GM18868 (cell line): ENCODE measurements around the gene SPRING1.
"Not testable (repeated sequence)": the region's sequence is repeated elsewhere in the genome, so short reads cannot be mapped to it uniquely, and the experiment has no call there.

Experiments used
- ATAC-seq: cut with Tn5 transposase; IDR thresholded peaks from one replicate; pipeline ENCODE4 v1.9.1; 2021; ENCODE audit warnings: mild to moderate bottlenecking, moderate library complexity; ENCODE audit not compliant: unreplicated experiment

SPRING1 gene, protein sequence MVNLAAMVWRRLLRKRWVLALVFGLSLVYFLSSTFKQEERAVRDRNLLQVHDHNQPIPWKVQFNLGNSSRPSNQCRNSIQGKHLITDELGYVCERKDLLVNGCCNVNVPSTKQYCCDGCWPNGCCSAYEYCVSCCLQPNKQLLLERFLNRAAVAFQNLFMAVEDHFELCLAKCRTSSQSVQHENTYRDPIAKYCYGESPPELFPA

DNA sequence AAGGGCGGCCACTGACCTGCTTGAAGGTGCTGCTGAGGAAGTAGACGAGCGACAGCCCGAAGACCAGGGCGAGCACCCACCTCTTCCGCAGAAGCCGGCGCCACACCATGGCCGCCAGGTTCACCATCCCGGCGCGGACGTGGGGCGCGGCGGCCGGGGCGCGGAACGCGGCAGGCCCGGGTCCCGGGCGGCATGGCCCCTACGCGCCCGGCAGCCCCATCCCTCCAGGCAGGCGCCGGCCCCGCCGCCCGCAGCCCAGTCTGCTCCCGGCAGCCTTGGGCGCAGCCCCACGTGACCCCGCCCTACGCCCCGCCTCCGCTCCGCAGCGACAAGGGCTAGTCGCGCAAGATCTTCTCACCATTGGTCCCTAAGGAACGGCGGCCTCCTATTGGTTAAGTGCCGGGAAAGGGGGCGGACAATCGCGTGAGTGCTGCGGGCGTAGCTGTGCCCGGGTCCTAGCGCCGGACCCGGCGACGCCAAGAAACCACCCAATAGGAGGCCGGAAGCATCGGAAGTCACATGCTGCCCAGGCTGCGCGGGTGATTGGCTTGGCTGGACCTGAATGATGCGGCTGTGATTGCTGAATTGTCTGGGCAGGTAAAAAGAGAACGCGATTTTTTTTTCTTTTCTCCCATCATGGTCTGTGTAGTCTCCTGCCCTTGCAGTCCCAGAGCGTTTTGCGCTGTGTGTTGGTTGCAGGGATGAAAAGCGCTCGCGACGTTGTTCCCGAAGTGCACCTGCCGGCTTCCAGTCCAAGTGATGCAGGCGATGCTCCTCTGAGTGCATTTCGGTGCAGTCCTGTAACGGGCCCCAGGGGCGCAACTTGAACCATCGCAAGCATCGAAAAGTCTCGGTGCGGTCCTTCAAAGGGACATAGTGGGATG is at the start of gene SPRING1, which contains the start of gene RNFT2:
SPRING1 (minus strand) TSS at position 296 of the 884 bp plus-strand sequence; CDS start at position 127, 169 bp downstream.
RNFT2 (plus strand) TSS at position 542 of the 884 bp plus-strand sequence. CDS start 2,183 bp downstream, outside the sequence.
- ATAC-seq: peak; percentile 97

DNA sequence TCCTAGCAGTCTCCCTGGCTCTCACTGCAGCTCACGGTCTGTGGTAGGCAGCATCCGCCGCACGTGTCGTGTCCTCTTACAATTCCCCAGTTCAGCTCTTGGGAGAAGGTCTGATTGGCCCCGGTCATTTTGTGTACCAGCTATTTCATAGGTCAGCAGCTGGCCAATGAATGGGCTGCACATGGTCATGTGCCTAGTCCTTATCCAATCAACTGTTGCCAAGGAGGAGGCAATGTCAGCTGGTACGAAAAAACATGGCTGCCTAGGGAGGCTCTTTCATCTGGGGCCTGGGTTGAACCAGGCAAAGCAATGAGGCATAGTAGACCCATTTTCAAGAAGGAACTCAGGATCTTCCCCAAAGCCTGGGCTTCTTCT is 46.4 kb upstream of the SPRING1 start:
- no peak for ATAC-seq

DNA sequence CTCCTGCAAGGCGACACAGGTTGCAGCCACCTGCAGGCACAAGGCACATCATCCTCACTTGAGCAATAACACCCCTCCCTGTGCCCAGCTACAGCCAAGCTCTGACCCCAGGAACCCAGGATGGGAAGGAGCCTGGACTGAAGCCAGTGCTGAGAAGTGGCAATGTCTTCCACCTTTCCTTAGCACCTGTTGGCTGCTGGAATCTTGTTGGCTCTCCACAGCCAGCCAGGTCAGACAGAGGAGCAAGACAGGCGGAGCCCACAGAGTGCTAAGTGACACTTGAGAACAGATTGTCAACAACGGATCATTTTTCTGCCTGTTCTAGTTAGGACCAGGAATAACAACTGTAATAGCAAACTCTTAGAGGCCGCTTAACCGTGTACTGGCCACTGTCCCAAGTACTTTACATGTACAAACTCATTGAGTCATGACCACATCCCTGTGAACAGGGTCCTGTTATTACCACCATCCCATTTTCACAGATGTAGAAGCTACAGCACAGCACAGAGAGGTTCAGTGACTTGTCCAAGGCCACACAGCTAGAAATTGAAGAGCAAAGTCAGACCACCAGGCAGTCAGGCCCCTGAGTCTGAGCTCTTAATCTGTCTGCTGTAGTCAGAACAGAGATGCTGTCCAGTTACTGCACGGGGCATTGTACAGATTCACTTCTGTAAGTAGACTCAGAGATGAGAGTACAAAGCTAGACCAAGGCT is 45.8 kb upstream of the SPRING1 start:
- ATAC-seq: no peak

DNA sequence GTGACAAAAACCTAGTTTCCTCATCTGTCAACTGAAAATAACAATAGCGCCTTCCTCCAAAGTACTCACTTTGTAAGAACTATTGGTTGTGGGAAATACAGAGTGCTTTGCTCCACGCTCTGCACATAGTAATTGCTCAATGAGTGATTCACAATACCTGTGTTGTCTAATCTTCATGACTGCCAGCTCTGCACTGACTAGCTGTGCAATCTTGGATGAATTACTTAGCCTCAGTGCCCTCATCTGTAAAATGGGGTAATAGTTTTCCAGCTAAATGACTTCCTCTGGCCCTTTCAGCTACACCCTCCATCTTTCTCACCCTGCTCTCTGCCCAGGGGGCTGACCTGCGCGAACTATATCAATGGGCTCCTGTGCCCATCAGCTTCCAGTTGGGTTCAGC is 43.1 kb upstream of the SPRING1 start:
- ATAC-seq: no peak

DNA sequence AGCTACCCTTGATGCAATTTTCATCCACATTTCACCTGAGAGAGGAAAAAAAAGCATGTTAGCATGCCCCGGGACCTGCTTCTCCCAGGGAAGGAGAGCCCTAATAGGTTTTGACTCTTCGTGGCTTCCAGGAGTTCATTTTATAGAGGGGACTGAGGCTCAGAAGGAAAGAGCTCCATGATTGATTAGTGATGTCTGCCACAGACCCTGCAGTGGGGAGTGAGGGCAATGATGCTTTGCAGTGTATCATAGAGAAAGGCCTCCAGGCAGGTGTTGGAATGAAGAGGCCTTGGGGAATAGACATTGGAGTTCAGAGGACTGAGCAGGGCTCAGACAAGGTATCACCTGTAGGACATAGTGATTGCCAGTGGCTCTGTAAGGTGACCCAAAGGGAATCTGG is 41.7 kb upstream of the SPRING1 start:
- ATAC-seq: no peak

DNA sequence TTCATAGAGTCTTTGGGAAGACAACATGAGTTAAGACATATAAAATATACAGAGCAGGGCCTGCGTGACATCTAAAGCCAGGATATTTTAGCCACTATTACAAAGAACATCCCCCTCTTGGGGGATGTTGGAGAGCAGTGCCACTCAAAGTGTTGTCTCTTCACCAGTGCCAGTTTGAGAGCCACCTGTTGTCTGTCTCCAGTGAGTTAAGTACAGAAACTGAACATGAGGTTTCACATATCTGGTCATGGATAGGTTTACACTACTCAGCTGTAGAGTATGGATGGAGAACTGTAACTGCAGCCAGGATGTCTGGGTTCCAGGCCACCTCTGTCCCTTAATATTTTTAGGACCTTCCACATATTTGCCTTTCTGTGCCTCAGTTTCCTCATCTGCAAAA is 39.4 kb upstream of the SPRING1 start:
- ATAC-seq: no peak

DNA sequence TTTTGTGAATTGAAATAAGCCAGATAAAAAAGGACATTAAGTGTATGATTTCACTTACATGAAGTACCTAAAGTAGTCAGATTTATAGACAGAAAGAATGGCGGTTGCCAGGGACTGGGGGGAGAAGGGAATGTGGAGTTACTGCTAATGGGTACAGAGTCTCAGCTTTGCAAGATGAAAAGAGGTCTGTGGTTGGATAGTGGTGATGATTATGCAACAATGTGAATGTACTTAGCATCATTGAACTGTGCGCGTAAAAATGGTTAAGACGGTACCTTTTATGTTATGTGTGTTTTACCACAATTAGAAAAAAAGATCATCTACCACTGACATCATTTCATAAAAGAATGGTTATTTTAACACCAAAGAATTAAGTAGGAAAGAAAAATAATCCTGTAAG is 36.2 kb upstream of the SPRING1 start:
- no peak for ATAC-seq

DNA sequence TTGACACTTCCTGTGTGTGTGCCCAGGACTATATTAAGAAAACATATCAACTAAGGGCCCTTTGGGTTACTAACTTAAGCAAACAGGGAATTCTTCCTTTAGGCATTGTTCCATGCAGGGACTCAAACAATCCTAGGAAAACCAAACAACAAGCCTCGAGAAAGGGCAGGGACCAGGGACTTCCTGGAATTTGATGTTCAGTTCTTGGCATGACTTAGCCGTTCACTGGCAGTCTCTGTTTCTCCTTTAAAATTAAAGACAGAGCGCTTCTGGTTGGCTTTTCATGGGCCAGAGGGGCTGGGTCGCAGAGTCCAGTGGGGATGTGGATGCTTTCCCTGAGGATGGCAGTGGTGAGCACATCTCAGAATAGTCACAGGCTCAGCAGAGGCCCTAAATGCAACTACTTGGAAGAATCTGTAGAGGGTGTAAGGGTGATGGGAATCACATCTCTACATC is 35.4 kb upstream of the SPRING1 start:
- no peak for ATAC-seq

DNA sequence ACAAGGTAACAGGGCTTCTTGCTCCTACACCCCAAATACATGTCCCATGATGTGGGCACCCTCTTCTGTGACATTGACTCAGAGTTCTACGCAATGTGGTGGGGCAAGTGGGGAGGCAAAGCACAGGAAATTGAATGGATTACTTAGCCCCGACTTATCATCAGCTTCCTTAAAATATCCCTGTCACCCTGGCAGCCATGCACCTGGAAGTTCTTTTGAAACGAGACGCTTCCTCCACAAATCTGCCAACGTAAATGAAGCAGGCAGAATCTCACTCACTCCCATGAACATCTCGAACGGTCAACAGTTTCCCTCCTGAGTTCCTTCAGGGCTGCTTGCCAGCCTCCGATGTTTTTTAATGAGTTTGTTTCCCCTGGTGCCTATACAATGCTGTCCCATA is 33.8 kb upstream of the SPRING1 start:
- ATAC-seq: no peak

DNA sequence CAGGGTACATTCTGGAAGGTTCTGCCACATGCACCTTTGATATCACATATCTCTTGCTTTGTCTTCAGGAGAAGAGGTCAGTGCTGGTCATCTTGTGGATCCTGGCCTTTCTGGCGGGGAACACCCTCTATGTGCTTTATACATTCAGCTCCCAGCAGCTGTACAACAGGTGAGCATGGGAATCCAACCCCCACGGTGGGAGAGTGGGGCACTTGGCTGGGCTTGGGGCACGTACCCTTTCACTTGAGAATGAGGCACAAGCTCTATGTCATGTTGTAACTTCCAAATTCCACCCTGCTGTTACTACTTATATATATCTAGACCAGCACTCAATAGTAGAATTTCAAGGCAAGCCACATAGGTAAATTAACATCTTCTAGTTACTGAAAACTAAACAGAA is 28.9 kb upstream of the SPRING1 start:
- ATAC-seq: no peak

DNA sequence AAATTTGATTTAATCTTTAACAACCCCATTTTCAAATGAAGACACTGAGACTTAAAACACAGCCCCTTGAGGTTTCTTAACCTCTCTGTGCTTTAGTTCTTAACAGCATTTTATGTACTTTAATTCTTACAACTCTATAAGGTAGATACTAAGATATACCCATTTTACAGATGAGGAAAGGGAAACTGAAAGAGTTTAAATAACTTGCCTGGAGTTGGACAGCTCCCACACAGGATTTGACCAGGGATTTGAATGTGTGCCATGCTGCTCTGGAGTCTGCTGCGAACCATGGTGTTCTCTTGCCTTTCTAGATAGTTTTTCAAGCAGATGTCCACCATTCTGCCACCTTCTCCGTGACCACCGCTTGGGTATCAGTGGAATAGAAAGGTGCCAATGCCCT is 28.4 kb upstream of the SPRING1 start:
- no peak for ATAC-seq

DNA sequence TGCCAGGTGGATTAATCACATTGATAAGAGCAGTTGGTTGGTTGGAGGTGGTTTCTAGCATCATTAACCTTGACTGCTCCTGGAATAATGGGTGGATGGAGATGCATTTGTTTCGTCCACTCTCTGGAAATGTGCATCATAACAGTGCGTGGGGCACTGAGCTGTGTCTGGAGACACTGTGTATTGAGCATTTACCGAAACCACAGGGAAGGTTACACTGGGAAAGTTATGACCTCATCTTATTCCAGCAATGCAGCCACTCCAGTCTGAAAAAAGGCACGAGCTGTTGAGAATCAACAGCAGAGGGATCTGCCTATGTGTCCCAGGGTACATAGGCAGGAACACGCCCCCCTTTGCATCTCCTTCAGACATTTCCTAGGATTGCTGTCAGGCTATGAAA is 27.4 kb upstream of the SPRING1 start:
- no peak for ATAC-seq

DNA sequence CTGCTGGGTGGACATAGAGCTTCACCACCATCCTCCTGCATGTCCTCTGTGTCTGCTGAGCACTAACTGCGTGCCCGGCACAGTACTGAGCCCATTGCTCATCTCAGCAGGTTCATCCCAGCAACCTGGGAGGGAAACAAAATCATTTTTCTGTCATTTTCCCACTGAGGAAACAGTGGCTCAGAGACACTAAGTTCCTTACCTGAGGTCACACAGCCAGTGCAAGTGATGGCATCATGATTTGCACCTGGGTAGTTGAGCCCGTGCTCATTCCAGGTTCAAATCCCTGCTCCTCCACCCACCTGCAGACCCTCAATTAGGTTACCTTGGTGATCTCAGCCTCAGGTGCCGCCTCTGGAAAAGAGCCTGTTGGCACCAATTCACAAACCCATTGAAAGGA is 23.6 kb upstream of the SPRING1 start:
- ATAC-seq: no peak

DNA sequence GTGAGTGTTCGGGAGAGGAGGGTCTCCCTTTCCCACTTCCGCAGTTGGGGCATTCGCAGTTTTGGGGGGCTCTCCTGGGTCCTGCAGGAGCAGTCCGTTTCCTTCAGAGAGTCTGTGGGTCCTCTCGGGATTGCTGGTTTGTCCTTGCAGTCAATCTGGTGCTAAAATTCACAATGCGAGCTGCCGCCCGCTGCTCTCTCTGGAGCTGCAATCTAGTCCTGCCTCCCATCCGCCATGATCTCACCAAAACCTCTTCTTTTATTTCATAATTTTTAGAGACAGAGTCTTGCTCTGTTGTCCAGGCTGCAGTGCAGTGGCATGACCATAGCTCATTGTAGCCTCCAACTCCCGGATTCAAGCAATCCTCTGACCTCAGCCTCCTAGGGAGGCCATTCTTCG is 22.8 kb upstream of the SPRING1 start:
- no peak for ATAC-seq

DNA sequence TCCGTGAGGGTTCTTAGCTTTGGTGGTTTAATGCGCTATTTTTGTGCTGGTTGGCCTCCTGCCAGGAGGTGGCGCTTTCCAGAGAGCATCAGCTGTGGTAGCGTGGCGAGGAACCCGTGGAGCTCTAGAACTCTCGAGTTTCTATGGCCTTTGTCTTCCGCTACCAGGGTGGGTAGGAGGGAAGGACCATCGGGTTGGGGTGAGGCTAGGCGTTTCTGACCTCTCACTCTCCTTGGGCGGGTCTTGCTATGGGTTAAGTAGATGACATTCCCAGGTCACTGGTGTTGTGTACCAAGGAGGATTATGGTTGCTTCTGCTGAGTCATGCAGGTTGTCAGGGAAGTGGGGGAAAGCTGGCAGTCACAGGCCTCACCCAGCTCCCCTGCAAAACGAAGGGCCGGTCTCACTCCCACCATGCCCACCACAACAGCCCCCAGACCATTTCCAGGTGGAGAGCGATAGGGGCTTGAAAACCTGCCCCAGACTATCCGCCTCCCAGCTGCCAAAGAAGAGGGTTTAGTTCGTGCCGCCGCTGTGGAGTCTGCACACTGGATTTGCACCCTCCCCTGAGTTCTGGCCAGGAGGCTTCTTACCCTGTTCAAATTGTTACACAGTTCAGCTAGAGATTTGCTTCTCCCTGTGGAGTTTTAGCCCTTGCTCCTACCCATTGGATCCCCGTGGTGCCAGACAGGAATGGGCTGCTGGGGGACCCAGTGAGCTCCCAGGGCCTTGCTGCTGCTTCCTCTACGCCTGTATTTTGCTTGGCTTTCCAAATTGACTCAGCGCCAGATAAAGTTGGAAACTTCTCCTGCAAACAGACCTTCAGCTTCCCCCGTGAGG is 22.1 kb upstream of the SPRING1 start:
- ATAC-seq: no peak

DNA sequence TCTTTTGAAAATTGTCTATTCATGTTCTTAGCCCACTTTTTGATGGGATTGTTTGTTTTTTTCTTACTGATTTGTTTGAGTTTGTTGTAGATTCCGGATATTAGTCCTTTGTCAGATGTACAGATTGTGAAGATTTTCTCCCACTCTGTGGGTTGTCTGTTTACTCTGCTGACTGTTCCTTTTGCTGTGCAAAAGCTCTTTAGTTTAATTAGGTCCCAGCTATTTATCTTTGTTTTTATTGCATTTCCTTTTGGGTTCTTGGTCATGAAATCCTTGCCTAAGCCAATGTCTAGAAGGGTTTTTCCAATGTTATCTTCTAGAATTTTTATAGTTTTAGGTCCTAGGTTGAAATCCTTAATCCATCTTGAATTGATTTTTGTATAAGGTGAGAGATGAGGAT is 16.9 kb upstream of the SPRING1 start:
- ATAC-seq: not testable (repeated sequence)

DNA sequence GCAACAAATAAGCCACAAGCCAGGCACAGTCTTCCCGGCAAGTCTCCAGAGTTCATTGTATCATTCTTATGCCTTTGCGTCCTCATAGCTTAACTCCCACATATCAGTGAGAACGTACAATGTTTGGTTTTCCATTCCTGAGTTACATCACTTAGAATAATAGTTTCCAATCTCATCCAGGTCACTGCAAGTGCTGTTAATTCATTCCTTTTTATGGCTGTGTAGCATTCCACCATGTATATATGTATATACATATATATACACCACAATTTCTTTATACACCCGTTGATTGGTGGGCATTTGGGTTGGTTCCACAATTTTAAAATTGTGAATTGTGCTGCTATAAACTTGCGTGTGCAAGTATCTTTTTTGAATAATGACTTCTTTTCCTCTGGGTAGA is 16.2 kb upstream of the SPRING1 start:
- ATAC-seq: not testable (repeated sequence)

DNA sequence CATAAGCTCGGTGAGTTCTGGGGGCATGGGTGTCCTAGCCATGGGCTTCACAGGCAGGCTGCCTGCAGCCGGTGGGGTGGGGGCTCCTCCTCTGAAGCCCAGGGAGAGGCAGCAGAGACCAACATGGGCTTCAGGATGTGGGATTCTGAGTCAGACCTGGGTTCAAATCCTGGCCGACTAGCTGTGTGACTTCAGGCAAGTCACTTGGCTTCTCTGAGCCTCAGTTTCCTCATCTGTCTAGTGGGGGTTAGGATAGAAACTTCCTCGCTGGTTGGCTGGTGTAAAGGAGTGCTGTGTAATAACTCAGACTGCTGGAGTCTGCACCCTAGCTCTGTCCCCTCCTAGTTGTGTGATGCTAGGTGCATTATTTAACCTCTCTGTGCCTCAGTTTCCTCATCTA is 12.4 kb upstream of the SPRING1 start:
- no peak for ATAC-seq

DNA sequence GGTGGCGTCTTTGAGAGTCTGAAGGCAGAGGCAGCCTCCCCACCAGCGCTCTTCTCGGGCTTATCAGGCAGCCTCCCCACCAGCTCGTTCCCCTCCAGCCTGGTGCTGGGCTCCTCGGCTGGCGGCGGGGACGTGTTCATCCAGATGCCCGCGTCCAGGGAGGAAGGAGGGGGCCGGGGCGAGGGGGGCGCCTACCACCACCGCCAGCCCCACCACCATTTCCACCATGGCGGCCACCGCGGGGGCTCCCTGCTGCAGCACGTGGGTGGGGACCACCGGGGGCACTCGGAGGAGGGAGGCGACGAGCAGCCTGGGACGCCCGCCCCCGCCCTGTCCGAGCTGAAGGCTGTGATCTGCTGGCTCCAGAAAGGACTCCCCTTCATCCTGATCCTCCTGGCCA is 12.0 kb upstream of the SPRING1 start:
- ATAC-seq: no peak

DNA sequence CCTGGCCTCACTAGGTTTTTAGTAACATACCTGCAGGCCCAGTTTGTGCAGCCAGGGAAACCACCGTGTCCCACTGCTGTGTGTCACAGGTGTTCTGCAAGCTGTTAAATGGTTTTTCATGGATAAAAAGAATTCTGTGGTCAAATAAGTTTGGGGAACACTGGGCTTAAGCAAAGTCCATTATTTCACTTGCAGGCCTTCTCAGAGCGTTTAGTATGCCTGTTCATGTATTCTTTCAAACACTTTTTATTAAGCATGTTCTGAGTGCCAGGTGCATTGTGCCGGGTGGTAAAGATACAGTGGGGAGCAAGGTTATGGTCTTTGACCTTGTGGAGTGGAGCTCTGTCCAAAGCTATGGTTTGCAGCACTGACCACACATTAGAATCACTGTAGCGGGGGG is 7.7 kb upstream of the SPRING1 start:
- ATAC-seq: no peak

DNA sequence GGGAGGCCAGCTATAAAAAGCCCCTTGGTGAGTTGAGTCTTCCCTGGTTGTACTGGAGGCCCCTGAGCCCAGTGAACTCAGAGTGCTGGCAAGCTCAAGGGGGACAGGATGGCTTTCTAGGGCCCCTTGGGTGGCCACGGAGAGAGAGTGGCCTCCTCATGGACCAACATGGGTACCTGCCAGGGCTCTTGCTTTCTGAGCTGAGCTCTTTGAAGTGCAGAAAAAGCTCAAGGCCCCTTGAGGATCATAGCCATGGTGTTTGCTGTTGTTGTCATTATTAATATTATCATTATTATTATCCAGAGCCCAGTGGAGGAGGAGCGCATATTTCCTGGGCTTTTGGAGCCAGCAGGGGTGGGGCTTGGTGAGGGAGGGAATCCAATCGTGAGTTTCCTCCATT is 6.9 kb upstream of the SPRING1 start:
- no peak for ATAC-seq
